Osteocyte (in vitro differentiated cells): ENCODE results near the gene MYO10. TPM values are rescaled to one million over a fixed set of nuclear protein-coding genes. Genes with fewer than 3 reads are reported as not detected.

ENCODE experiments used
- DNase-seq: peaks from one replicate; pipeline ENCODE4 v3.0.0; 2021; ENCODE audit warnings: mixed read lengths; ENCODE audit not compliant: unreplicated experiment; ENCODE audit errors: extremely low spot score
- H3K27ac Mint-ChIP-seq: one replicate; pipeline ENCODE4 v1.8.0; 2021; ENCODE audit warnings: mild to moderate bottlenecking, mixed read lengths; ENCODE audit not compliant: unreplicated experiment
- H3K27me3 Mint-ChIP-seq: one replicate; pipeline ENCODE4 v1.8.0; 2021; ENCODE audit warnings: mixed read lengths; ENCODE audit not compliant: unreplicated experiment
- H3K36me3 Mint-ChIP-seq: one replicate; pipeline ENCODE4 v1.8.0; 2021; ENCODE audit warnings: mixed read lengths; ENCODE audit not compliant: unreplicated experiment
- H3K4me1 Mint-ChIP-seq: one replicate; pipeline ENCODE4 v1.8.0; 2021; ENCODE audit warnings: mixed read lengths; ENCODE audit not compliant: unreplicated experiment
- H3K4me3 Mint-ChIP-seq: one replicate; pipeline ENCODE4 v1.8.0; 2021; ENCODE audit warnings: mild to moderate bottlenecking, moderate library complexity, mixed read lengths; ENCODE audit not compliant: unreplicated experiment
- H3K9me3 Mint-ChIP-seq: one replicate; pipeline ENCODE4 v1.8.0; 2021; ENCODE audit warnings: mixed read lengths; ENCODE audit not compliant: unreplicated experiment
- total RNA-seq: library from RNA; stranded (reverse); gene quantifications from 2 replicates; pipeline ENCODE4 v1.2.1, GENCODE V29; 2021
- TF ChIP-seq, protein P1 (sequence below): fragments of 200-600 bp; sonication (generic); IDR thresholded peaks from 2 replicates; pipeline ENCODE4 v1.5.0; 2021; ENCODE audit warnings: antibody characterized with exemption, mild to moderate bottlenecking, moderate library complexity

The MYO10 gene
- total RNA-seq, 1 donor from 2014 or later: 87.8 TPM

DNA sequence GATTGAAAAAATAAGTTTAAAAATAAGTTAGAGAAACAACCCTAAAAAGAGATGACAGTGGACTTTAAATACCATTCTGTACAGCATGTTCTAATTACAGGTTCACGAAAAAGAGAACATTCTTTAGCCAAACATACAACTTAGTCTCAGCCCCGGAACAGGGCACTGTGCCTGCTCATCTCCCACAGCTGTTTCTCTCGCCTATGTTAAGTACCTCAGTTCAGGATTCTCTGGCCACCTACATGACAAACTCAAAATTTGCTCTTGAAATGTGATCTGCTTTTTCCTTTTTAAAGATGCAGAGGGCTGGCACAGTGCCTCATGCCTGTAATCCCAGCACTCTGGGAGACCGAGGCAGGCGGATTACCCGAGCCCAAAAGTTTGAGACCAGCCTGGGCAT, 52.3 kb downstream of the MYO10 start:
- Mint-ChIP-seq H3K4me3 (no peak overlapping the region), H3K9me3 (no peaks in the 10 kb centered on the region), H3K27me3 (no peaks in the 10 kb centered on the region), H3K27ac (peak overlapping the region; percentile 66), H3K36me3 (no peaks in the 10 kb centered on the region), H3K4me1 (peaks cover 87% of the 10 kb centered on the region)
- TF ChIP-seq, protein P1, sequence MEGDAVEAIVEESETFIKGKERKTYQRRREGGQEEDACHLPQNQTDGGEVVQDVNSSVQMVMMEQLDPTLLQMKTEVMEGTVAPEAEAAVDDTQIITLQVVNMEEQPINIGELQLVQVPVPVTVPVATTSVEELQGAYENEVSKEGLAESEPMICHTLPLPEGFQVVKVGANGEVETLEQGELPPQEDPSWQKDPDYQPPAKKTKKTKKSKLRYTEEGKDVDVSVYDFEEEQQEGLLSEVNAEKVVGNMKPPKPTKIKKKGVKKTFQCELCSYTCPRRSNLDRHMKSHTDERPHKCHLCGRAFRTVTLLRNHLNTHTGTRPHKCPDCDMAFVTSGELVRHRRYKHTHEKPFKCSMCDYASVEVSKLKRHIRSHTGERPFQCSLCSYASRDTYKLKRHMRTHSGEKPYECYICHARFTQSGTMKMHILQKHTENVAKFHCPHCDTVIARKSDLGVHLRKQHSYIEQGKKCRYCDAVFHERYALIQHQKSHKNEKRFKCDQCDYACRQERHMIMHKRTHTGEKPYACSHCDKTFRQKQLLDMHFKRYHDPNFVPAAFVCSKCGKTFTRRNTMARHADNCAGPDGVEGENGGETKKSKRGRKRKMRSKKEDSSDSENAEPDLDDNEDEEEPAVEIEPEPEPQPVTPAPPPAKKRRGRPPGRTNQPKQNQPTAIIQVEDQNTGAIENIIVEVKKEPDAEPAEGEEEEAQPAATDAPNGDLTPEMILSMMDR: no peak
- DNase-seq: no peak

DNA sequence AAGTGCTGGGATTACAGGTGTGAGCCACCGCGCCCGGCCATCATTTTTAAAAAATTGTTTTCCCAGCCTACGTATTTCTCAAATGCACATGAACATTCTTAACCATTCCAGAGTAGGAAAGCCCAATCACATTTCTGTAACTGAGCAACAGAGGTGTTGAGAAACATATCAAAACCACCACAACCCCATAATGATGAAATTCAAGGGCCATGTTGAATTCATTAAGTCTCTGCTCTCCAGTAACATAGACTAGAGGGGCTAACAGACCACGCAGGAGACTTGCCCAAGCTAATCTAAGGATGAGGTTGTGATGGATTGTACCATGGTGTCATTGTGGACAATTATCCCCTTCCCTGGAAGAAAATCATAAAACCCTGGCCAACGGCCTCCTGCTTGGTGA, 52.9 kb downstream of the MYO10 start:
- peaks cover 86% of the 10 kb centered on the region for H3K4me1 Mint-ChIP-seq
- H3K27ac Mint-ChIP-seq: peak overlapping the region; percentile 66
- H3K36me3 Mint-ChIP-seq: no peaks in the 10 kb centered on the region
- TF ChIP-seq, protein P1: no peak
- no peak overlapping the region for H3K4me3 Mint-ChIP-seq
- no peak for DNase-seq
- no peaks in the 10 kb centered on the region for H3K27me3 Mint-ChIP-seq
- no peaks in the 10 kb centered on the region for H3K9me3 Mint-ChIP-seq

DNA sequence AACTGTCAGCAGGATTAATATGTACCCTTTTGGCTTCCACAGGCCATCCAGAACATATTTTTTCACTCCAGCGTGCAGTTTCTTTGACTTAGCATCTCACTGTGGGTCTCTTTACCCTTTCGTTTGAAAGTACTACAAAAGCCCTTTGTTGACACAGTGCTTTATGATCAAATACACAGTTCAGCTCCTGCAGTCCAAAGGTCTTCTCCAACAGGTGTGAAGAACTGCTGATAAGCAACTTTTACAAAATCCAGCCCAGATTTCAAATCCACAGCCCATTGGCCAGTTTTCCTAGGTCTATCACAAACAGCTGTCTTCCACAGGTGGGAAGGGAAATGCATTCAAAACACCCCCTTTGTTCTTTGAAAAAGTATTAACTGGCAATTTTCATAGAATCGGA, 54.8 kb downstream of the MYO10 start:
- Mint-ChIP-seq H3K9me3 (no peaks in the 10 kb centered on the region), H3K27ac (no peak overlapping the region), H3K36me3 (peaks cover 6% of the 10 kb centered on the region), H3K27me3 (no peaks in the 10 kb centered on the region), H3K4me3 (no peak overlapping the region), H3K4me1 (peaks cover 83% of the 10 kb centered on the region)
- TF ChIP-seq, protein P1: no peak
- no peak for DNase-seq

DNA sequence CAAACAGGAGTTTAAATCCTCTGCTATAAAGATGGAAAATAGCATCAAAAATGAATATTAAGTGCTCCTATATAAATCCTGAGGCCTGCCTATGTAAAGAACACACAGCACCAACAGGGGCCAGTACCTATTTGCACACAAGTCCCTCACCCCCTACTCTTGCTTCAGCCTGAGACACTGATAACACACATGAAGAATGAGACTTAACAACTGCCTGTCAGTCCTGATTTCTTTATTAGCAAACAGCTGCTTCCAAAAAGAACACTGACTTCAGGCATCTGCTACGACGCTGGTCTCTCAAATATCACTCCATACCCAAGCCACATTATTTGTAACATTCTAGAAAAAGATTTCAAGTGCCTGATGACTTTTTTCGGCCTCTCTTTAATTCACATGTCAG, 55.5 kb downstream of the MYO10 start:
- DNase-seq: no peak
- TF ChIP-seq, protein P1: no peak
- peak overlapping the region; percentile 42 for H3K27ac Mint-ChIP-seq

DNA sequence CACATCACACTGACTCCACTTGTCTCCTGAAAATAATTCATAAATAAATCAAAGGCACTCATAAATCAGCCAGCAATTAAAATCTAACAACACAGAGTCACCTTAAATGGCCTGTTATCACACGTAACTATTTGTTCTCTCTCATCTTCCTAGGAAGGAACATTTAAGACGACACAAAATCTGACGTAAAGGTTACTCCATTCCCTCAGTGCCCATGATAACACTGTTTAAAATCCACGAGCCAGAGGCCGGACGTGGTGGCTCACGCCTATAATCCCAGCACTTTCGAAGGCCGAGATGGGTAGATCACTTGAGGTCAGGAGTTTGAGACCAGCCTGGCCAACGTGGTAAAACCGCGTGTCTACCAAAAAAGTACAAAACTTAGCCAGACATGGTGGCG, 56.4 kb downstream of the MYO10 start:
- H3K4me1 Mint-ChIP-seq: peaks cover 72% of the 10 kb centered on the region
- H3K4me3 Mint-ChIP-seq: no peak overlapping the region
- TF ChIP-seq, protein P1: no peak
- peaks cover 1% of the 10 kb centered on the region for H3K9me3 Mint-ChIP-seq
- DNase-seq: no peak
- H3K36me3 Mint-ChIP-seq: peaks cover 19% of the 10 kb centered on the region
- no peaks in the 10 kb centered on the region for H3K27me3 Mint-ChIP-seq
- H3K27ac Mint-ChIP-seq: peak overlapping the region; percentile 61

More for the DNA sequence above, 55.5 kb downstream of the MYO10 start:
- Mint-ChIP-seq H3K36me3 (peaks cover 10% of the 10 kb centered on the region), H3K9me3 (no peaks in the 10 kb centered on the region), H3K27me3 (no peaks in the 10 kb centered on the region), H3K4me3 (no peak overlapping the region), H3K4me1 (peaks cover 79% of the 10 kb centered on the region)
